ENCODE results near the gene DDIT4. TPM values are rescaled to one million over a fixed set of nuclear protein-coding genes. Genes with fewer than 3 reads are reported as not detected.

The DDIT4 gene
- total RNA-seq, 1 experiment from 2014 or later: 462 TPM

GRCh38 chr10:72298592-72299519 is 25.1 kb downstream of the DDIT4 start:
- no peaks in the 10 kb centered on the region for H3K79me2 ChIP-seq (ENCODE audit: insufficient read depth, low read length)
- intact Hi-C loops (cut with micrococcal nuclease): no loop called here
- no peak overlapping the region for H2AFZ ChIP-seq (ENCODE audit: low read depth, low read length, poor library complexity, severe bottlenecking)
- H3K4me3 ChIP-seq (replicated peaks in 1 of 2; ENCODE audit: low read depth in 1 of 2, low read length in 2 of 2): peak overlapping the region in 1 of 2 experiments; percentile 64; a peak in 2 of 4 replicates
- no peak for DNase-seq (ENCODE audit: low read depth, low spot score)
- no peaks in the 10 kb centered on the region for H3K9me3 ChIP-seq (ENCODE audit: control insufficient read depth in 1 of 2, insufficient read depth in 1 of 2, low read depth in 1 of 2, low read length in 2 of 2)
- no peaks in the 10 kb centered on the region for H3K9me2 ChIP-seq (ENCODE audit: insufficient read depth)
- H3K36me3 ChIP-seq (ENCODE audit: control insufficient read depth in 1 of 2, insufficient read depth in 2 of 2, low read length in 2 of 2): no peaks in the 10 kb centered on the region
- ChIA-PET POLR2A (interaction anchor here (0.7 to 15.0 kb wide), 6 partner anchors 9 to 30 kb away, joined by 3 to 371 read pairs (median 101); partner anchors contain the start of gene DDIT4), CTCF (no interaction called here), RAD21 (ENCODE audit: low non-redundant PET in 1 of 2, low total read pairs in 2 of 2, uncharacterized antibody in 2 of 2, unreplicated experiment in 2 of 2) (no interaction called here)
- peak; percentile 31; the same call in 1 of the 2 replicates for TF ChIP-seq ZFX (IDR thresholded peaks at IDR 0.05)
- TF ChIP-seq POLR2AphosphoS5 (IDR thresholded peaks at IDR 0.05; ENCODE audit: low read depth, low read length): no peak
- TF ChIP-seq RAD21 (IDR thresholded peaks at IDR 0.05; ENCODE audit: low read depth): no peak
- peaks cover 21 to 55% of the 10 kb centered on the region in 2 experiments for H3K4me1 ChIP-seq (ENCODE audit: control insufficient read depth in 1 of 2, insufficient read depth in 2 of 2, low read length in 2 of 2)
- H3K4me2 ChIP-seq (ENCODE audit: low read length): peak overlapping the region; percentile 76
- H3K9ac ChIP-seq (ENCODE audit: low read length): peak overlapping the region; percentile 87
- ATAC-seq: no peak
- no peaks in the 10 kb centered on the region for H3K27me3 ChIP-seq (ENCODE audit: insufficient read depth, low read length)
- BruUV-seq (replicated peaks): no TSS peak
- H4K20me1 ChIP-seq (ENCODE audit: insufficient read depth): no peaks in the 10 kb centered on the region
- peak overlapping the region; percentile 98 for H3K27ac ChIP-seq (ENCODE audit: low read depth, low read length)

- intact Hi-C loops (cut with micrococcal nuclease): no loop called here
- RAD21 ChIA-PET (ENCODE audit: low non-redundant PET in 1 of 2, low total read pairs in 2 of 2, uncharacterized antibody in 2 of 2, unreplicated experiment in 2 of 2): no interaction called here
- Histone ChIP-seq H3K27ac (ENCODE audit: low read depth, low read length) (no peak overlapping the region), H3K4me3 (replicated peaks in 1 of 2; ENCODE audit: low read depth in 1 of 2, low read length in 2 of 2) (no peak overlapping the region), H3K9me2 (ENCODE audit: insufficient read depth) (no peaks in the 10 kb centered on the region), H4K20me1 (ENCODE audit: insufficient read depth) (no peaks in the 10 kb centered on the region), H3K27me3 (ENCODE audit: insufficient read depth, low read length) (no peaks in the 10 kb centered on the region), H3K36me3 (ENCODE audit: control insufficient read depth in 1 of 2, insufficient read depth in 2 of 2, low read length in 2 of 2) (no peaks in the 10 kb centered on the region), H3K79me2 (ENCODE audit: insufficient read depth, low read length) (no peaks in the 10 kb centered on the region), H2AFZ (ENCODE audit: low read depth, low read length, poor library complexity, severe bottlenecking) (no peak overlapping the region), H3K4me1 (ENCODE audit: control insufficient read depth in 1 of 2, insufficient read depth in 2 of 2, low read length in 2 of 2) (peaks cover 9 to 33% of the 10 kb centered on the region in 2 experiments), H3K4me2 (ENCODE audit: low read length) (no peak overlapping the region), H3K9ac (ENCODE audit: low read length) (no peak overlapping the region), H3K9me3 (ENCODE audit: control insufficient read depth in 1 of 2, insufficient read depth in 1 of 2, low read depth in 1 of 2, low read length in 2 of 2) (no peaks in the 10 kb centered on the region)
- ATAC-seq (no peak), DNase-seq (ENCODE audit: low read depth, low spot score) (no peak)
- CTCF ChIA-PET: interaction anchor here (0.7 to 1.3 kb wide), 5 partner anchors 27 to 407 kb away, joined by 3 to 4 read pairs (median 3); no protein-coding TSS in a partner anchor
- no TSS peak for BruUV-seq (replicated peaks)
- TF ChIP-seq TCF7L2 (IDR thresholded peaks at IDR 0.05; ENCODE audit: borderline replicate concordance, extremely low read depth, insufficient read depth, insufficient read length): no peak
- TF ChIP-seq CEBPB (IDR thresholded peaks at IDR 0.05; ENCODE audit: low read depth): no peak
- TF ChIP-seq ZNF274 (IDR thresholded peaks at IDR 0.05; ENCODE audit: low read depth, low read length): no peak
- TF ChIP-seq ELF1 (IDR thresholded peaks at IDR 0.05; ENCODE audit: borderline replicate concordance, low read depth): no peak
- TF ChIP-seq ZFX (IDR thresholded peaks at IDR 0.05): no peak
- no peak for TF ChIP-seq SRF (IDR thresholded peaks at IDR 0.05; ENCODE audit: low read depth)
- TF ChIP-seq MAX (IDR thresholded peaks at IDR 0.05): no peak
- TF ChIP-seq SP1 (IDR thresholded peaks at IDR 0.05; ENCODE audit: low read depth): no peak
- peak; percentile 96 for TF ChIP-seq POLR2A (IDR thresholded peaks at IDR 0.05; ENCODE audit: borderline replicate concordance, extremely low read depth, insufficient read depth, insufficient read length)
- no peak for TF ChIP-seq RAD21 (IDR thresholded peaks at IDR 0.05; ENCODE audit: low read depth)
- TF ChIP-seq EZH2phosphoT487 (IDR thresholded peaks at IDR 0.05; ENCODE audit: borderline replicate concordance): no peak
- no peak for TF ChIP-seq EZH2 (IDR thresholded peaks at IDR 0.05)
- TF ChIP-seq SIN3A (IDR thresholded peaks at IDR 0.05; ENCODE audit: low read depth): no peak
- peak; percentile 38 for TF ChIP-seq POLR2AphosphoS5 (IDR thresholded peaks at IDR 0.05; ENCODE audit: low read depth, low read length)
- TF ChIP-seq YY1 (IDR thresholded peaks at IDR 0.05; ENCODE audit: extremely low read depth, insufficient replicate concordance, low read depth, low read length): no peak
- TF ChIP-seq FOSL1 (IDR thresholded peaks at IDR 0.05; ENCODE audit: low read depth): no peak
- POLR2A ChIA-PET: interaction anchor here (0.7 to 6.2 kb wide), 10 partner anchors 10 to 66 kb away, joined by 3 to 162 read pairs (median 22); partner anchors contain the start of gene DDIT4
Measured at GRCh38 chr10:72303424-72304128, 29.9 kb downstream of the DDIT4 start.

Measured in HCT116 (cell line).